Adrenal gland (tissue), 5 donors: Measurements from ENCODE around the gene SLC6A4.

Experiments
- POLR2A ChIP-seq, 2 donors: fragments of 450-650 bp; IDR thresholded peaks; one replicate each; pipeline ENCODE4 v1.6.1; 2017; ENCODE audit warnings: antibody characterized with exemption in 2 of 2, mild to moderate bottlenecking in 2 of 2, moderate library complexity in 1 of 2
- TF ChIP-seq, protein P1 (sequence below), 6 experiments: fragments of 450-650 bp in 4 of 6; fragments of 200-600 bp in 2 of 6; sonication (generic) in 1 of 6; IDR thresholded peaks; 1 replicate in 5 of 6; 2 replicates in 1 of 6; pipeline versions ENCODE4 v1.5.1 to v1.8.0; 2016 to 2021; ENCODE audit warnings: antibody characterized with exemption in 6 of 6, mild to moderate bottlenecking in 2 of 6, moderate library complexity in 1 of 6
- donor health status: DM: no; HTN: no; CAD: no.

DNA sequence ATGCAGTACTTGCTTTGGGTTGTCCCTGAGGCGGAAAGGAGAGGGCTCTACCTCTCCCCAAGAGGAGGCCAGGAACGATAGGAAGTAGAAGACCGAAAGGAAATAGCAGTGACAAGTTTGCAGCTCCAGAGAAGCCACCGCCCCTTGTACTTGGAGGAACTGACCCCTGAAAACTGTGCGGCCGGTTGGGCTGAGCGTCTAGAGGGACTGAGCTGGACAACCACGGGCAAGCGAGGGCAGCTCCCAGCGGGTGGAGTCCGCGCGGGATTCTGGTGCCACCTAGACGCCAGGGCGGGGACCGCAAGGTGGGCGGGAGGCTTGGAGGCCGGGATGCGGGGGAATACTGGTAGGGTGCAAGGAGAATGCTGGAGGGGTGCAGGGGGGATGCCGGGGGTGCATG lies 1.3 kb upstream of the SLC6A4 start:
- TF ChIP-seq, protein P1, sequence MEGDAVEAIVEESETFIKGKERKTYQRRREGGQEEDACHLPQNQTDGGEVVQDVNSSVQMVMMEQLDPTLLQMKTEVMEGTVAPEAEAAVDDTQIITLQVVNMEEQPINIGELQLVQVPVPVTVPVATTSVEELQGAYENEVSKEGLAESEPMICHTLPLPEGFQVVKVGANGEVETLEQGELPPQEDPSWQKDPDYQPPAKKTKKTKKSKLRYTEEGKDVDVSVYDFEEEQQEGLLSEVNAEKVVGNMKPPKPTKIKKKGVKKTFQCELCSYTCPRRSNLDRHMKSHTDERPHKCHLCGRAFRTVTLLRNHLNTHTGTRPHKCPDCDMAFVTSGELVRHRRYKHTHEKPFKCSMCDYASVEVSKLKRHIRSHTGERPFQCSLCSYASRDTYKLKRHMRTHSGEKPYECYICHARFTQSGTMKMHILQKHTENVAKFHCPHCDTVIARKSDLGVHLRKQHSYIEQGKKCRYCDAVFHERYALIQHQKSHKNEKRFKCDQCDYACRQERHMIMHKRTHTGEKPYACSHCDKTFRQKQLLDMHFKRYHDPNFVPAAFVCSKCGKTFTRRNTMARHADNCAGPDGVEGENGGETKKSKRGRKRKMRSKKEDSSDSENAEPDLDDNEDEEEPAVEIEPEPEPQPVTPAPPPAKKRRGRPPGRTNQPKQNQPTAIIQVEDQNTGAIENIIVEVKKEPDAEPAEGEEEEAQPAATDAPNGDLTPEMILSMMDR (IDR thresholded peaks at IDR 0.05), result peak in 5 of 6 experiments; percentile 15 to 44 (median 25)
- no peak for TF ChIP-seq POLR2A (IDR thresholded peaks at IDR 0.05)
